GM23338 (cell line): ENCODE measurements around the gene CNP. TPM values are rescaled to one million over a fixed set of nuclear protein-coding genes. Genes with fewer than 3 reads are reported as not detected.

Experiments
- ATAC-seq: fragments of 200-7000 bp; cut with Tn5 transposase; 3 replicates; pipeline ENCODE4 v1.9.1; 2020
- DNase-seq: peaks from one replicate; pipeline ENCODE4 v3.0.0-alpha.2; 2015; ENCODE audit warnings: low spot score
- H2AFZ ChIP-seq: fragments of 200-600 bp; sonication (generic); 2 replicates; pipeline ENCODE4 v1.8.0; 2016; ENCODE audit warnings: antibody characterized with exemption, mild to moderate bottlenecking, moderate library complexity
- H3F3A ChIP-seq: fragments of 200-600 bp; sonication (generic); replicated peaks from 2 replicates; pipeline ENCODE4 v1.8.0; 2017; ENCODE audit warnings: antibody characterized with exemption, mixed run types, low read depth
- H3K27ac ChIP-seq: fragments of 200-600 bp; sonication (generic); 2 replicates; pipeline ENCODE4 v1.6.1; 2016; ENCODE audit warnings: low read depth
- H3K27me3 ChIP-seq: fragments of 200-600 bp; sonication (generic); 2 replicates; pipeline ENCODE4 v1.8.0; 2016; ENCODE audit warnings: mild to moderate bottlenecking, mixed run types, moderate library complexity; ENCODE audit not compliant: insufficient read depth
- H3K36me3 ChIP-seq: fragments of 200-600 bp; sonication (generic); 2 replicates; pipeline ENCODE4 v1.8.0; 2016; ENCODE audit warnings: mild to moderate bottlenecking; ENCODE audit not compliant: insufficient read depth
- H3K4me1 ChIP-seq: fragments of 200-600 bp; sonication (generic); 2 replicates; pipeline ENCODE4 v1.8.0; 2016; ENCODE audit warnings: mild to moderate bottlenecking, moderate library complexity; ENCODE audit not compliant: insufficient read depth
- H3K4me2 ChIP-seq: fragments of 200-600 bp; sonication (generic); 2 replicates; pipeline ENCODE4 v1.7.1; 2017; ENCODE audit warnings: mixed run types
- H3K4me3 ChIP-seq: fragments of 200-600 bp; sonication (generic); 2 replicates; pipeline ENCODE4 v1.6.1; 2016; ENCODE audit warnings: mixed run types
- H3K79me2 ChIP-seq: fragments of 200-600 bp; sonication (generic); replicated peaks from 2 replicates; pipeline ENCODE4 v1.8.0; 2017; ENCODE audit warnings: mild to moderate bottlenecking; ENCODE audit not compliant: insufficient read depth
- H3K9me2 ChIP-seq: fragments of 200-600 bp; sonication (generic); 2 replicates; pipeline ENCODE4 v1.8.0; 2017; ENCODE audit not compliant: insufficient read depth
- H4K20me1 ChIP-seq: fragments of 200-600 bp; sonication (generic); replicated peaks from 2 replicates; pipeline ENCODE4 v1.8.0; 2017; ENCODE audit warnings: mild to moderate bottlenecking; ENCODE audit not compliant: insufficient read depth
- H3K27ac Mint-ChIP-seq: 2 replicates; pipeline ENCODE4 v1.8.0; 2020; ENCODE audit warnings: inconsistent platforms, mild to moderate bottlenecking, moderate library complexity, mixed read lengths
- H3K27me3 Mint-ChIP-seq: 3 replicates; pipeline ENCODE4 v1.8.0; 2022; ENCODE audit warnings: low read depth, mild to moderate bottlenecking, moderate library complexity, mixed read lengths, inconsistent platforms; ENCODE audit not compliant: insufficient read depth, poor library complexity
- H3K36me3 Mint-ChIP-seq: 3 replicates; pipeline ENCODE4 v1.8.0; 2021; ENCODE audit warnings: low read depth, mild to moderate bottlenecking, inconsistent platforms, moderate library complexity, mixed read lengths
- H3K4me1 Mint-ChIP-seq: 3 replicates; pipeline ENCODE4 v1.8.0; 2020; ENCODE audit warnings: mild to moderate bottlenecking, inconsistent platforms, mixed read lengths
- H3K4me3 Mint-ChIP-seq: 3 replicates; pipeline ENCODE4 v1.8.0; 2021; ENCODE audit warnings: moderate library complexity, mild to moderate bottlenecking, inconsistent platforms, mixed read lengths
- H3K9me3 Mint-ChIP-seq: 3 replicates; pipeline ENCODE4 v1.8.0; 2020; ENCODE audit warnings: moderate library complexity, mild to moderate bottlenecking, inconsistent platforms, mixed read lengths
- CREB1 ChIP-seq: fragments of 250-450 bp; sonication (Bioruptor Pico); IDR thresholded peaks from 2 replicates; pipeline ENCODE4 v1.5.0; 2020; ENCODE audit warnings: low read depth, mild to moderate bottlenecking, moderate library complexity
- EZH2 ChIP-seq: fragments of 200-600 bp; sonication (generic); IDR thresholded peaks from one replicate; pipeline ENCODE4 v1.8.0; 2017; ENCODE audit warnings: antibody characterized with exemption, mild to moderate bottlenecking, low read depth; ENCODE audit not compliant: unreplicated experiment
- JUNB ChIP-seq: IDR thresholded peaks from one replicate; pipeline ENCODE4 v1.6.1; 2016; ENCODE audit warnings: antibody characterized with exemption; ENCODE audit not compliant: unreplicated experiment
- NANOG ChIP-seq: IDR thresholded peaks from 2 replicates; pipeline ENCODE4 v1.6.1; 2016; ENCODE audit warnings: antibody characterized with exemption, borderline replicate concordance
- POLR2AphosphoS5 ChIP-seq: IDR thresholded peaks from 2 replicates; pipeline ENCODE4 v1.6.1; 2016; ENCODE audit warnings: antibody characterized with exemption, low read depth
- REST ChIP-seq: IDR thresholded peaks from one replicate; pipeline ENCODE4 v1.6.1; 2018; ENCODE audit warnings: antibody characterized with exemption; ENCODE audit not compliant: unreplicated experiment
- ZNF331 ChIP-seq: fragments of 250-450 bp; sonication (Bioruptor Pico); IDR thresholded peaks from 2 replicates; pipeline ENCODE4 v1.5.0; 2020; ENCODE audit warnings: low read depth, mild to moderate bottlenecking, moderate library complexity
- polyA plus RNA-seq: library from polyadenylated mRNA; unstranded; fragments of >200 nt; fragmentation: Nextera tagmentation; extraction: Ambion mirVana; gene quantifications from 2 replicates; pipeline ENCODE4 v1.2.1, GENCODE V29; 2016
- total RNA-seq: library from RNA; depleted of rRNA; stranded (reverse); fragments of >200 nt; shearing (Covaris generic); gene quantifications from 2 replicates; pipeline ENCODE4 v1.2.3, GENCODE V29; 2014
- TF ChIP-seq, protein P1 (sequence below), 2 experiments: fragments of 200-600 bp in 1 of 2; sonication (generic) in 1 of 2; conservative IDR thresholded peaks; 2 replicates each; pipeline versions ENCODE4 v1.5.1 to v1.6.1; 2016 to 2017; ENCODE audit warnings: antibody characterized with exemption in 2 of 2, low read depth in 2 of 2, mild to moderate bottlenecking in 2 of 2, moderate library complexity in 1 of 2
- TF ChIP-seq, protein P2 (sequence below): IDR thresholded peaks from 2 replicates; pipeline ENCODE4 v1.6.1; 2016; ENCODE audit warnings: antibody characterized with exemption
- TF ChIP-seq, protein P3 (sequence below): fragments of 250-450 bp; sonication (Bioruptor Pico); IDR thresholded peaks from 2 replicates; pipeline ENCODE4 v1.5.0; 2020; ENCODE audit warnings: mild to moderate bottlenecking, moderate library complexity

CNP gene
- total and polyA plus RNA-seq, 2 experiments from 2014 or later, result 30.8 to 47.8 TPM

GRCh38 chr17:41937970-41938954, 28.3 kb upstream of the CNP start (continued):
- TF ChIP-seq, protein P1, sequence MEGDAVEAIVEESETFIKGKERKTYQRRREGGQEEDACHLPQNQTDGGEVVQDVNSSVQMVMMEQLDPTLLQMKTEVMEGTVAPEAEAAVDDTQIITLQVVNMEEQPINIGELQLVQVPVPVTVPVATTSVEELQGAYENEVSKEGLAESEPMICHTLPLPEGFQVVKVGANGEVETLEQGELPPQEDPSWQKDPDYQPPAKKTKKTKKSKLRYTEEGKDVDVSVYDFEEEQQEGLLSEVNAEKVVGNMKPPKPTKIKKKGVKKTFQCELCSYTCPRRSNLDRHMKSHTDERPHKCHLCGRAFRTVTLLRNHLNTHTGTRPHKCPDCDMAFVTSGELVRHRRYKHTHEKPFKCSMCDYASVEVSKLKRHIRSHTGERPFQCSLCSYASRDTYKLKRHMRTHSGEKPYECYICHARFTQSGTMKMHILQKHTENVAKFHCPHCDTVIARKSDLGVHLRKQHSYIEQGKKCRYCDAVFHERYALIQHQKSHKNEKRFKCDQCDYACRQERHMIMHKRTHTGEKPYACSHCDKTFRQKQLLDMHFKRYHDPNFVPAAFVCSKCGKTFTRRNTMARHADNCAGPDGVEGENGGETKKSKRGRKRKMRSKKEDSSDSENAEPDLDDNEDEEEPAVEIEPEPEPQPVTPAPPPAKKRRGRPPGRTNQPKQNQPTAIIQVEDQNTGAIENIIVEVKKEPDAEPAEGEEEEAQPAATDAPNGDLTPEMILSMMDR (conservative IDR thresholded peaks at IDR 0.05; ENCODE audit: low read depth in 2 of 2), result no peak
- TF ChIP-seq EZH2 (no peak), REST (no peak), POLR2AphosphoS5 (no peak), NANOG (no peak), ZNF331 (CRISPR knock-in tag) (no peak), CREB1 (CRISPR knock-in tag) (no peak), JUNB (no peak)
- TF ChIP-seq, protein P2, sequence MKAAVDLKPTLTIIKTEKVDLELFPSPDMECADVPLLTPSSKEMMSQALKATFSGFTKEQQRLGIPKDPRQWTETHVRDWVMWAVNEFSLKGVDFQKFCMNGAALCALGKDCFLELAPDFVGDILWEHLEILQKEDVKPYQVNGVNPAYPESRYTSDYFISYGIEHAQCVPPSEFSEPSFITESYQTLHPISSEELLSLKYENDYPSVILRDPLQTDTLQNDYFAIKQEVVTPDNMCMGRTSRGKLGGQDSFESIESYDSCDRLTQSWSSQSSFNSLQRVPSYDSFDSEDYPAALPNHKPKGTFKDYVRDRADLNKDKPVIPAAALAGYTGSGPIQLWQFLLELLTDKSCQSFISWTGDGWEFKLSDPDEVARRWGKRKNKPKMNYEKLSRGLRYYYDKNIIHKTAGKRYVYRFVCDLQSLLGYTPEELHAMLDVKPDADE, result no peak

DNA sequence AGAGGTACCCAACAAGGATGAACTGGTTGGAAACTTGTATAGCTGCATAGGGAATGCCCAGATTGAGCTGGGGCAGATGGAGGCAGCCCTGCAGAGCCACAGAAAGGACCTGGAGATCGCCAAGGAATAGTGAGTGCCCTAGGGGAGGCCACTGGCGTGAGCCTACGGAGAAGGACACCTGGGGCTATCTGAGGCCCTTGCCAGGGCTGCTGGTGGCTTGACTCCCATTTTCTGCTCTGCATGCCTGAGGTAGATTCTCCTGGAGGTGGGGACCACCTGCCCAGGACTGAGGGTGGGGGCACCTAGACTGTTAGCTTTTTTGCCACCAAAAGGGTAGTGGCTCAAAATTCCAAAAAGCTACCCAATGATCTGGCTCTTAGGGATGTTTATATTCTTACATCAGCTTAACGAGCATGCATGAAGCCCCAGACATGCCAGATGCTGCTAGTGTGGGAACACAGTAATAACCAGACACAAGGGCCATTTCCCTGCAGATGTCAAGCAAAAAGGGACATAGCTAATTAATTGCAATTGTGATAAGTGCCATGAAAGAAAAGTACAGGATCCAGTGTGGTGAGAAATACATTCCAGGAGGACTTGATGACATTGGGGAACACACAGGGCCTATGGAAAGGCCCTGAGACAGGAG, 27.4 kb upstream of the CNP start:
- Histone ChIP-seq H3K27me3 (no peaks in the 10 kb centered on the region), H3K4me3 (no peak overlapping the region), H3K79me2 (no peaks in the 10 kb centered on the region), H3K27ac (no peak overlapping the region), H4K20me1 (no peaks in the 10 kb centered on the region), H3K36me3 (no peaks in the 10 kb centered on the region), H3K4me1 (no peaks in the 10 kb centered on the region), H2AFZ (no peak overlapping the region), H3F3A (no peaks in the 10 kb centered on the region), H3K4me2 (no peak overlapping the region), H3K9me2 (no peaks in the 10 kb centered on the region)
- ATAC-seq, result no peak
- 0 out of 2 replicates have a peak overlapping the region, but pooled peaks have one; percentile 32 for H3K27ac Mint-ChIP-seq
- H3K4me1 Mint-ChIP-seq, result no peaks in the 10 kb centered on the region; the same call in 1 of the 3 replicates
- DNase-seq, result no peak
- H3K9me3 Mint-ChIP-seq, result no peaks in the 10 kb centered on the region
- H3K4me3 Mint-ChIP-seq, result no peak overlapping the region
- peaks cover 3% of the 10 kb centered on the region; the same call in 1 of the 3 replicates for H3K36me3 Mint-ChIP-seq
- H3K27me3 Mint-ChIP-seq, result peaks cover 11% of the 10 kb centered on the region
- TF ChIP-seq, protein P3, sequence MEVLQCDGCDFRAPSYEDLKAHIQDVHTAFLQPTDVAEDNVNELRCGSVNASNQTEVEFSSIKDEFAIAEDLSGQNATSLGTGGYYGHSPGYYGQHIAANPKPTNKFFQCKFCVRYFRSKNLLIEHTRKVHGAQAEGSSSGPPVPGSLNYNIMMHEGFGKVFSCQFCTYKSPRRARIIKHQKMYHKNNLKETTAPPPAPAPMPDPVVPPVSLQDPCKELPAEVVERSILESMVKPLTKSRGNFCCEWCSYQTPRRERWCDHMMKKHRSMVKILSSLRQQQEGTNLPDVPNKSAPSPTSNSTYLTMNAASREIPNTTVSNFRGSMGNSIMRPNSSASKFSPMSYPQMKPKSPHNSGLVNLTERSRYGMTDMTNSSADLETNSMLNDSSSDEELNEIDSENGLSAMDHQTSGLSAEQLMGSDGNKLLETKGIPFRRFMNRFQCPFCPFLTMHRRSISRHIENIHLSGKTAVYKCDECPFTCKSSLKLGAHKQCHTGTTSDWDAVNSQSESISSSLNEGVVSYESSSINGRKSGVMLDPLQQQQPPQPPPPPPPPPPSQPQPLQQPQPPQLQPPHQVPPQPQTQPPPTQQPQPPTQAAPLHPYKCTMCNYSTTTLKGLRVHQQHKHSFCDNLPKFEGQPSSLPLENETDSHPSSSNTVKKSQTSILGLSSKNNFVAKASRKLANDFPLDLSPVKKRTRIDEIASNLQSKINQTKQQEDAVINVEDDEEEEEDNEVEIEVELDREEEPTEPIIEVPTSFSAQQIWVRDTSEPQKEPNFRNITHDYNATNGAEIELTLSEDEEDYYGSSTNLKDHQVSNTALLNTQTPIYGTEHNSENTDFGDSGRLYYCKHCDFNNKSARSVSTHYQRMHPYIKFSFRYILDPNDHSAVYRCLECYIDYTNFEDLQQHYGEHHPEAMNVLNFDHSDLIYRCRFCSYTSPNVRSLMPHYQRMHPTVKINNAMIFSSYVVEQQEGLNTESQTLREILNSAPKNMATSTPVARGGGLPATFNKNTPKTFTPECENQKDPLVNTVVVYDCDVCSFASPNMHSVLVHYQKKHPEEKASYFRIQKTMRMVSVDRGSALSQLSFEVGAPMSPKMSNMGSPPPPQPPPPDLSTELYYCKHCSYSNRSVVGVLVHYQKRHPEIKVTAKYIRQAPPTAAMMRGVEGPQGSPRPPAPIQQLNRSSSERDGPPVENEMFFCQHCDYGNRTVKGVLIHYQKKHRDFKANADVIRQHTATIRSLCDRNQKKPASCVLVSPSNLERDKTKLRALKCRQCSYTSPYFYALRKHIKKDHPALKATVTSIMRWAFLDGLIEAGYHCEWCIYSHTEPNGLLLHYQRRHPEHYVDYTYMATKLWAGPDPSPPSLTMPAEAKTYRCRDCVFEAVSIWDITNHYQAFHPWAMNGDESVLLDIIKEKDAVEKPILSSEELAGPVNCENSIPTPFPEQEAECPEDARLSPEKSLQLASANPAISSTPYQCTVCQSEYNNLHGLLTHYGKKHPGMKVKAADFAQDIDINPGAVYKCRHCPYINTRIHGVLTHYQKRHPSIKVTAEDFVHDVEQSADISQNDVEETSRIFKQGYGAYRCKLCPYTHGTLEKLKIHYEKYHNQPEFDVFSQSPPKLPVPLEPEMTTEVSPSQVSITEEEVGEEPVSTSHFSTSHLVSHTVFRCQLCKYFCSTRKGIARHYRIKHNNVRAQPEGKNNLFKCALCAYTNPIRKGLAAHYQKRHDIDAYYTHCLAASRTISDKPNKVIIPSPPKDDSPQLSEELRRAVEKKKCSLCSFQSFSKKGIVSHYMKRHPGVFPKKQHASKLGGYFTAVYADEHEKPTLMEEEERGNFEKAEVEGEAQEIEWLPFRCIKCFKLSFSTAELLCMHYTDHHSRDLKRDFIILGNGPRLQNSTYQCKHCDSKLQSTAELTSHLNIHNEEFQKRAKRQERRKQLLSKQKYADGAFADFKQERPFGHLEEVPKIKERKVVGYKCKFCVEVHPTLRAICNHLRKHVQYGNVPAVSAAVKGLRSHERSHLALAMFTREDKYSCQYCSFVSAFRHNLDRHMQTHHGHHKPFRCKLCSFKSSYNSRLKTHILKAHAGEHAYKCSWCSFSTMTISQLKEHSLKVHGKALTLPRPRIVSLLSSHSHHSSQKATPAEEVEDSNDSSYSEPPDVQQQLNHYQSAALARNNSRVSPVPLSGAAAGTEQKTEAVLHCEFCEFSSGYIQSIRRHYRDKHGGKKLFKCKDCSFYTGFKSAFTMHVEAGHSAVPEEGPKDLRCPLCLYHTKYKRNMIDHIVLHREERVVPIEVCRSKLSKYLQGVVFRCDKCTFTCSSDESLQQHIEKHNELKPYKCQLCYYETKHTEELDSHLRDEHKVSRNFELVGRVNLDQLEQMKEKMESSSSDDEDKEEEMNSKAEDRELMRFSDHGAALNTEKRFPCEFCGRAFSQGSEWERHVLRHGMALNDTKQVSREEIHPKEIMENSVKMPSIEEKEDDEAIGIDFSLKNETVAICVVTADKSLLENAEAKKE (CRISPR knock-in tag), result no peak
- TF ChIP-seq JUNB, result no peak
